ENCODE measurements around the gene CHMP3. TPM values are rescaled to one million over a fixed set of nuclear protein-coding genes. Genes with fewer than 3 reads are reported as not detected.

CHMP3 gene
- polyA plus RNA-seq, 1 experiment = 107 TPM

DNA sequence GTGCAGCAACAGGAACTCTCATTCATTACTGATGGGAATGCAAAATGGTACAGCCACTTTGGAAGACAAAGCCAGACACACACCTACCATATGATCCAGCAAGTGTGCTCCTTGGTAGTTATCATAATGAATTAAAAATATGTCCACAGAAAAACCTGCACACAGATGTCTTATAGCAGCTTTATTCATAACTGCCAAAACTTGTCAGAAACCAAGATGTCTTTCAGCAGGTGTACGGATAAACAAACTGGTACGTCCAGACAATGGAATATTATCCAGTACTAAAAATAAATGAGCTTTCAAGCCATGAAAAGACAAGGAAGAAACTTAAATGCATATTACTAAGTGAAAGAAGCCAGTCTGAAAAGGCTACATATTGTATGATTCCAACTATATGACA is 50.4 kb downstream of the CHMP3 start:
- Histone ChIP-seq H3K27me3 (ENCODE audit: control insufficient read depth, insufficient read depth, low read length) (no peaks in the 10 kb centered on the region), H3K4me3 (ENCODE audit: low read depth, low read length) (no peak overlapping the region), H3K36me3 (ENCODE audit: control insufficient read depth, insufficient read depth, low read length) (peaks cover 3% of the 10 kb centered on the region; the same call in 1 of the 2 replicates)
- ChIA-PET POLR2A (no interaction called here), CTCF (no interaction called here)
- no peak for DNase-seq (ENCODE audit: low read depth)
- TF ChIP-seq, protein P1, sequence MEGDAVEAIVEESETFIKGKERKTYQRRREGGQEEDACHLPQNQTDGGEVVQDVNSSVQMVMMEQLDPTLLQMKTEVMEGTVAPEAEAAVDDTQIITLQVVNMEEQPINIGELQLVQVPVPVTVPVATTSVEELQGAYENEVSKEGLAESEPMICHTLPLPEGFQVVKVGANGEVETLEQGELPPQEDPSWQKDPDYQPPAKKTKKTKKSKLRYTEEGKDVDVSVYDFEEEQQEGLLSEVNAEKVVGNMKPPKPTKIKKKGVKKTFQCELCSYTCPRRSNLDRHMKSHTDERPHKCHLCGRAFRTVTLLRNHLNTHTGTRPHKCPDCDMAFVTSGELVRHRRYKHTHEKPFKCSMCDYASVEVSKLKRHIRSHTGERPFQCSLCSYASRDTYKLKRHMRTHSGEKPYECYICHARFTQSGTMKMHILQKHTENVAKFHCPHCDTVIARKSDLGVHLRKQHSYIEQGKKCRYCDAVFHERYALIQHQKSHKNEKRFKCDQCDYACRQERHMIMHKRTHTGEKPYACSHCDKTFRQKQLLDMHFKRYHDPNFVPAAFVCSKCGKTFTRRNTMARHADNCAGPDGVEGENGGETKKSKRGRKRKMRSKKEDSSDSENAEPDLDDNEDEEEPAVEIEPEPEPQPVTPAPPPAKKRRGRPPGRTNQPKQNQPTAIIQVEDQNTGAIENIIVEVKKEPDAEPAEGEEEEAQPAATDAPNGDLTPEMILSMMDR (IDR thresholded peaks at IDR 0.05; ENCODE audit: insufficient read depth, low read depth, low read length) = no peak

DNA sequence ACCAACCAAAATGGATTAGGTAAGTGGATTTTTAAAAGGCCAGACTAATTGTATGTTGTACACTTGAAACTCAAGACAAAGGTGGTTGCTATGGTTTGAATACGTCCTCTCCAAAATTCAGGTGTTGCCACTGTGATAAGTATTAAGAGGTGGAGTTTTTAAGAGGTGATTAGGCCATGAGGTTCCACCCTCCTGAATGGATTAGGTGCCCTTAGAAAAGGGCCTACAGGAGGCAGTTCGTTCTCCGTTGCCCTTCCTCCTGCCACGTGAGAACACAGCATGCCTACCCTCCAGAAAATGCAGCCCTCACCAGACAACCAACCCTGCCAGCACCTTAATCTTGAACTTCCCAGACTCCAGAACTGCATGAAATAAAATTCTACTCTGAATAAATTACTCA is 51.2 kb downstream of the CHMP3 start:
- ChIA-PET POLR2A (no interaction called here), CTCF (no interaction called here)
- peaks cover 3% of the 10 kb centered on the region; the same call in 1 of the 2 replicates for H3K36me3 ChIP-seq (ENCODE audit: control insufficient read depth, insufficient read depth, low read length)
- TF ChIP-seq, protein P1 (IDR thresholded peaks at IDR 0.05; ENCODE audit: insufficient read depth, low read depth, low read length) = no peak
- no peaks in the 10 kb centered on the region for H3K27me3 ChIP-seq (ENCODE audit: control insufficient read depth, insufficient read depth, low read length)
- H3K4me3 ChIP-seq (ENCODE audit: low read depth, low read length) = no peak overlapping the region
- no peak for DNase-seq (ENCODE audit: low read depth)

DNA sequence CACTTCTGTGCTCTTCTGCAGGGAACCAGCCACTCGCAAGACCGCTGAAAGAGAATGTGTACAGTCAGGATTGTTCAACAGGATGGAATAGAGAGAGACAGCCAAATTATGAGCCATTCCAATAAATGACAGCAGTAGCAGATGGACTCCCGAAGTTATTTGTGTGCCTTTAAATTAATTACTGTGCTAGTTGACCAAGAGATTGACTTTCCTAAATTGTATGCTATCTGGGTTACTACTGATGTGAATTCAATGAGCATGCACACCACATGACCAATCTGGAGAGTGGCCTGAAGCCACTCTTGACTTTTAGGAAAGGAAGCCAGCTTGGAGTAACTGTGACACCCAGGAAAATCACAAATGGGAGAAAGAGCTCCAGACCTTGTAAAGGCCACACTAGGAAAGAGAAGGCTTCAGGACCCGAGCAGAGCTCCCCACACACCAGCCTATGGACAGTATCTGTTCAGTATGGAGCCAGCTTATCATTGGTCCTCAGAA is 52.8 kb downstream of the CHMP3 start:
- CTCF ChIA-PET = interaction anchor here (0.6 kb wide), 1 partner anchor 430 kb away, joined by 3 read pairs; no protein-coding TSS in a partner anchor
- TF ChIP-seq, protein P1 (IDR thresholded peaks at IDR 0.05; ENCODE audit: insufficient read depth, low read depth, low read length) = no peak

DNA sequence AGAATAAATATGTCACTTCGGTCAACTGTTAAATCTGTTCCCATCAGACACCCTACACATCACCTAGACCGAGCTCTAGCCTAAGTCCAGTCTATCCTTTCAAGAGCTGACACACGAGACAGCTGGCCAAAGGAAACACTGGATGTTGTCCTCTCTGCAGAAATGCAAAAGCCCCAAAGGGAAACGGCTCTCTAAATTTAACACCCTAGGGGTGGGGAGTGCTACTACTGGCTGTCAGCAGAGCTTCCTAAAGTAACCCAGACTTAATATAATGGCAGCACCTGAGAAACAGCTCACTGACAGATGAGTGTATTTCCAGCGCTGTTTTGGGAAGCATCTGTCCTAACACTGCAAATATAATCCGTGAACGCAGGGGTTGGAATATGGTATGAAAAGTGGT is 55.6 kb downstream of the CHMP3 start:
- no peak overlapping the region for H3K4me3 ChIP-seq (ENCODE audit: low read depth, low read length)
- POLR2A ChIA-PET = no interaction called here
- no peaks in the 10 kb centered on the region for H3K27me3 ChIP-seq (ENCODE audit: control insufficient read depth, insufficient read depth, low read length)
- CTCF ChIA-PET = no interaction called here
- no peak for DNase-seq (ENCODE audit: low read depth)
- TF ChIP-seq, protein P1 (IDR thresholded peaks at IDR 0.05; ENCODE audit: insufficient read depth, low read depth, low read length) = no peak
- peaks cover 7% of the 10 kb centered on the region; the same call in 1 of the 2 replicates for H3K36me3 ChIP-seq (ENCODE audit: control insufficient read depth, insufficient read depth, low read length)

More for the DNA sequence above, 52.8 kb downstream of the CHMP3 start:
- Histone ChIP-seq H3K27me3 (ENCODE audit: control insufficient read depth, insufficient read depth, low read length) (no peaks in the 10 kb centered on the region), H3K4me3 (ENCODE audit: low read depth, low read length) (no peak overlapping the region), H3K36me3 (ENCODE audit: control insufficient read depth, insufficient read depth, low read length) (peaks cover 5% of the 10 kb centered on the region; the same call in 1 of the 2 replicates)
- POLR2A ChIA-PET = no interaction called here
- DNase-seq (ENCODE audit: low read depth) = no peak

DNA sequence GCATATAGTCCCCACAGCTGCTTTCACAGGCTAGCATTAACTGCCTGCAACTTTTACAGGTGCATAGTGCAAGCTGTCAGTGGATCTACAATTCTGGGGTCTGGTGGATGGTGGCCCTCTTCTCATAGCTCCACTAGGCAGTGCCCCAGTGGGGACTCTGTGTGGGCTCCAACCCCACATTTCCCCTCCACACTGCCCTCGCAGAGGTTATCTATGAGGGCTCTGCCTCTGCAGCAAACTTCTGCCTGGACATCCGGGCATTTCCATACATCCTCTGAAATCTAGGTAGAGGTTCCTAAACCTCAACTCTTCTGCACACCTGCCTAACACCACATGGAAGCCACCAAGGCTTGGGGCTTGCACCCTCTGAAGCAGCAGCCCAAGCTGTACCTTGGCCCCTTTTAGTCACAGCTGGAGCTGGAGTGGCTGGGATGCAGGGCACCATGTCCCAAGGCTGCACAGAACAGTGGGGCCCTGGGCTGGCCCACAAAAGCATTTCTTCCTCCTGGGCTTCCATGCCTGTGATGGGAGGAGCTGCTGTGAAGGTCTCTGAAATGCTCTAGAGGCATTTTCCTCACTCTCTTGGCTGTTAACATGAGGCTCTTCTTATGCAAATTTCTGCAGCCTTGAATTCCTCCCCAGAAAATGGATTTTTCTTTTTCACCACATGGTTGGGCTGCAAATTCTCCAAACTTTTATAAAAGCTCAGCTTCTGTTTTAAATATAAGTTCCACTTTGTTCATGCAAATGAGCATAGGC is 62.7 kb downstream of the CHMP3 start:
- ChIA-PET POLR2A (no interaction called here), CTCF (no interaction called here)
- TF ChIP-seq, protein P1 (IDR thresholded peaks at IDR 0.05; ENCODE audit: insufficient read depth, low read depth, low read length) = no peak
- no peak for DNase-seq (ENCODE audit: low read depth)
- Histone ChIP-seq H3K27me3 (ENCODE audit: control insufficient read depth, insufficient read depth, low read length) (no peaks in the 10 kb centered on the region), H3K36me3 (ENCODE audit: control insufficient read depth, insufficient read depth, low read length) (peaks cover 10% of the 10 kb centered on the region), H3K4me3 (ENCODE audit: low read depth, low read length) (no peak overlapping the region)
